ENCODE results near the gene DIP2C.
"Not testable (repeated sequence)": the region's sequence is repeated elsewhere in the genome, so short reads cannot be mapped to it uniquely, and the experiment has no call there.

Gene DIP2C

DNA sequence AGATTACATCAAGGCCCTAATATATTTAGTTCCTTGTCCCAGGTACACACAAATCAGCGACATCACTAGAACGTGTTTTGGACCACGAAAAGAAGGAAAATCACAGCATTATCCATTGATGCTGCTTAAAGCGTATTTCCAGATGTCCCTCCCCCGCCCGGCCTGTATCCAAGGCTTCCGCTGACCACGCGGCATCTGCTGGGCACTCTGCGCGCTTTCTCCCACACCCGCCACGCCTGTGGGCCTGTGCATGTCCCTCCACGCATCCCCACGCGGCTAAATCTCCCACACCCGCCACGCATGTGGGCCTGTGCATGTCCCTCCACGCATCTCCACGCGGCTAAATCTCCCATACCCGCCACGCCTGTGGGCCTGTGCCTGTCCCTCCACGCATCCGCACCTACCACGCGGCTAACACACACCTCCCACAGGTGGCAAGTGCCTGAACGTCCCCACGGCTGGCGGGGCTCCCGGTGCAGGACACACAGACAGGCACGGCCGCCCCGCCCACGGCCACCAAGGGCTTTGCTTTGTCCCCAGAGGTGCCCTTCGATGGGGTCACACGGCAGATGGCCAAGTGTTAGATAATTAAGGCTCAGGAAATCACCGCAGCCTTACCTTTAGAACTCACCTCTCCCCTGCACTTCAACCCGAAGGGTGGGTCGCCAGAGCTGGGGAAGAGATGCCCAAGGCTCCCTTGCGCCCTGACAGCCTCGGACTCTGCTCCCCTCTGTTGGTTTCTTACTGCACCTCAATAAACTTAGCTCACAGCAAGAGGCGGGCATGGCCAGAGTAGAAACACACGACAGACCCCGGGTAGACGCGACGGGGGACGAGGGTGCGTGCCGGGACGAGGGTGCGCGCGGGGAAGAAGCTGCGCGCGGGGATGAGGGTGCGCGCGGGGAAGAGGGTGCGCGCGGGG is 49.5 kb downstream of the DIP2C start:
- no peak for DNase-seq (ENCODE audit: low spot score)

DNA sequence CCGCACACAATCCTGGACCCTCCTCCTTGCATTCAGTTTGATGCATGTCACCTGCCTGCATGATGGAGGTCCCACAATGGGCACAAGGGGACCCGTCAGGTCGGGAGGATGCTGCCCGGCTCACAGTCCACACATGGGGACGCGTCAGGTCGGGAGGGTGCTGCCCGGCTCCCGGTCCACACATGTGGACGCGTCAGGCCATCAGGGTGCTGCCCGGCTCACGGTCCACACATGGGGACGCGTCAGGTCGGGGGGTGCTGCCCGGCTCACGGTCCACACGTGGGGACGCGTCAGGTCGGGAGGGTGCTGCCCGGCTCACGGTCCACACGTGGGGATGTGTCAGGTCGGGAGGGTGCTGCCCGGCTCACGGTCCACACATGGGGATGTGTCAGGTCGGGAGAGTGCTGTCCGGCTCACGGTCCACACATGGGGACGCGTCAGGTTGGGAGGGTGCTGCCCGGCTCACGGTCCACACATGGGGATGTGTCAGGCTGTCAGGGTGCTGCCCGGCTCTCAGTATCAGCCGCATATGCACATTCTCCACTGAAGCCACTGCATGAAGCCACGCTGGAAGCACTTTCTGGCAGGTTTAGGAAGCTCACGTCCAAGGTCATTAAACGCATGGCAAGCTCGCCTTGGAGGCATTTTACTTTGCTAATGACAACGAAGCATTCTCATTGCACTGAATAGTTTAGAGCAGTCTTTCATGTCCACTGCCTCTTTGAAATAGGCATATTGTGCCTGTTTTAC is 50.3 kb downstream of the DIP2C start:
- DNase-seq (ENCODE audit: low spot score) = no peak

DNA sequence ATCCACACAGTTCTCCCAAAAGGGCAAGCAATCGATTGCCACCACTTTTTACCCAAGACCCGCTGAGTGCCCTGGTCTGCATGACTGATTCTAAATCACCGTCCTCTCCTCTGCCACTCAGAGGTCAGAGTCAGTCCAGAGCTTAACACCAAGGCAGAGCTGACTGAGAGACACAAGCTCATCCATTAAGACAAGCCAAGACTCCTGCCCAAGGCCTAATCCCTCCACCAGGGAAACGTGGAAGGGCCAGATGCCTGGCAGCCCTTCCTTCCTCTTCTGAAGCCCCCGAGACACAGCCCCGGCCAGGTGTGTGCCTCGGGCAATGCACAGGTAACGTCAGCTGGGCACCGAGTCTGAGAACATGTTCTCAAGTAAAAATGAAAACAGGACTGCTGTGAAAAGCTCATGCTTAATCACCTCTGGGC is 51.7 kb downstream of the DIP2C start:
- DNase-seq (ENCODE audit: low spot score) = no peak

DNA sequence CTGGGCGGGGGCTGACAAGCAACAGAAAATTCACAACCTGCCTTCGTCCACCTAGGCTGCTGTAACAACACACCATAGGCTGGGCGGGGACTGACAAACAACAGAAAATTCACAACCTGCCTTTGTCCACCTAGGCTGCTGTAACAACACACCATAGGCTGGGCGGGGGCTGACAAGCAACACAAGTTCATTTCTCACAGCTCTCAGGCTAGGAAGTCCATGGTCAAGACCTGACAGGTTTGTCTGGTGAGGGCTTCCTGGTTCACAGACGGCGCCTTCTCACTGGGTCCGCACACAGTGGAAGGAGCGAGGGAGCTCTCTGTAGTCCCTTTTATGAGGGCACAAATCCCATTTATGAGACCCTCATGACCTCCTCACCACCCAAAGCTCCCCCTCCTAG is 52.2 kb downstream of the DIP2C start:
- DNase-seq (ENCODE audit: low spot score) = no peak

DNA sequence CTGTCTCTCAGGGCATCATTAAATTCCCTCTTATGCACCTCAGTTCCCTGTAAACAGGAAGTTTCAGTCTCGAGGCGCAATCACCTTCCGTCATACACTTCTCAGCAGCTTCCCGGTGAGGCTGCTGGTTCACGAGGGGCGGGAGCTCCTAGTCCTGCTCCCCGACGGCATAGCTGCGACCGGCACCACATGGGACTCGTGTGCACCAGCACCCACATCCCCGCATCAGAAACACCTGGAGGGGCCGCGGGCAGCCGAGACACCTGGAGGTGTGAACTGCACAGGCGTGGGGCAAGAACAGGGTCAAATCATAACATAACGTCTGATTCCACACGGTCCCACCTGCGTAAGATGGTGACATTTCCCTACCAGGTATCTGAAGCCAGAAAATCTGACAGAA is 52.7 kb downstream of the DIP2C start:
- DNase-seq (ENCODE audit: low spot score) = no peak

DNA sequence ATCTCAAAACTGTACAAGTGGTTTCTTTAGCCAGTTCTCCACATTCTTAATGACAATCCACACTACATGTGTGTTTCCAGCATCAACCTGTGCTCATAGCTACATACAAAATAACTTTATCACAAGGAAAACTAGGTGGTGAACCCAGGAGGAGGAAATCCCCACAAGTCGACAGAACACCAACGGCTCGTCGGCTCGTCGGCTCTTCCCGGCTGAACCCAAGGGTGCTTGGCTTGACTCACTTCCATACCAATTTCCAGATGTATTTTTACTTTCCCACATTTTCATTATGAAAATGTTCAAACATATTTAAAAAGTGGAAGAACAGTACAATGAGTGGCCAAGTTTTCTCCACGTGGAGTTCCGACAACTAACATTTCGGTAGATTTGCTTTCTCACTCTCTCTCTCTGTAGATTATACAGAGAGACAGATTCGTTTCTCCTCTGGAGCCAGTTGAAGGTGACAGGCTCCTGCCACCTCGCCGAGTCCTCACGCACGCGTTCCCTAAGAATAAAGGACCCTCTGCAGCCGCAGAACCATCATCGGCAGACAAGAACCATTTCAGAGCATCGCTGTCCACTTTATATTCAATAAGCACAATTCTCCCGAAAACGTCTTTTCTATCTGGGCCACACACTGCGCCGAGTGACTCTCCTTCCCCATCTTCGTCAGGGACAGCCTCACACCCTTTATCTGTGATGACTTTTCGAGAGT is 53.3 kb downstream of the DIP2C start:
- DNase-seq (ENCODE audit: low spot score) = no peak

DNA sequence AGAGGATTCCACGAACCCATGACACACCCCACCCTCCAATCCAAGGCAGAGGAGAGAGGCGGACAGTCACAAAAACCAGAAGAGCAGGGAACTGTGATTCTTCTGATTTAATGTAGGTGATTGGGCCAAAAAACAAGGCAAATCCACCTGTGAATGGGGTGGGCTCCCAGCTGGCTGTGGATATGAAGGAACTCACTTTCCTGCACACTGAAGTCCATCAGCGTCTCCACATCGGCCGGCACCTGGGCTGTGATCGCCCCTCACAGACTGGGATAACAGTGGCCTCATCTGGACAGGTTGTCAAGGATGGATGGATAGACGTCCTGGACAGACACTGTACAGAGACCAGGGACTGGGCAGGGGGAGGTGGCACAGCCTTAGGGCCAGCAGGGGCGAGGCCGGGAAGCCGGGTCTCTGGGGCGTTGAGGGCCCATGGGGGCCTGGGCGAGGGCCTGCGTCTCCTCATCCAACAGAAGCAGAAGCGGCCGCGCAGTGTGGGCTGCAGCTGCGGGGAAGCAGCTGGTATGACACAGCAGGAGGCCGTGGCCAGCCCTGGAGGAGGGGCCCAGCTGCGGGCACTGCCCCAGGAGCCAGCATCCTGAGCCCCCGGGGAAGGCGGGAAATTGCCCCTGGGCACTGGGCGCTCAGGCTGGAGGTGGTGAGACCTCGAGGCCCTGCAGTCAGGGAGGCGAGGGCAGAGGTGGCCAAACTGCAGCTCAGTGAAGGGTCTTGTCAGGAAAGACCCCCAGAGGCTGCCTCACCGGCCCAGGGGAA is 54.2 kb downstream of the DIP2C start:
- DNase-seq (ENCODE audit: low spot score) = no peak

DNA sequence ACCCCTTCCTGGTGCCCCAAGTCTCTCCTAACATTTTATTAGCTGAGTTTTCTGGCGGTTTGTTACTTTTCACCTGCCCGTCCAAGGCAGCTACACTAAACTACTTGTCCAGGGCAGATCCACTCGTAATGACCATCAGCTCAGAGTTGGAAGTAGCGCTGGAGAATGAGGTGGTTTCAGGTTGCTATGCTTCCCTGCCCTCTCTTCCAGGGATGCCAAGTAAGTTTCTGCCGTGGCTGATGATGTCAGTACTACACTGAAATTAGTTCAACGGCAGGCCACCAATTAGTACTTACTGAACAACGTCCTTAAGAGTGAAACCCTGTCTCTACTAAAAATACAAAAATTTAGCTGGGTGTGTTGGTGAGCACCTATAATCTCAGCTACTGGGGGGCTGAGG is 55.2 kb downstream of the DIP2C start:
- peak; percentile 67 for DNase-seq (ENCODE audit: low spot score)

DNA sequence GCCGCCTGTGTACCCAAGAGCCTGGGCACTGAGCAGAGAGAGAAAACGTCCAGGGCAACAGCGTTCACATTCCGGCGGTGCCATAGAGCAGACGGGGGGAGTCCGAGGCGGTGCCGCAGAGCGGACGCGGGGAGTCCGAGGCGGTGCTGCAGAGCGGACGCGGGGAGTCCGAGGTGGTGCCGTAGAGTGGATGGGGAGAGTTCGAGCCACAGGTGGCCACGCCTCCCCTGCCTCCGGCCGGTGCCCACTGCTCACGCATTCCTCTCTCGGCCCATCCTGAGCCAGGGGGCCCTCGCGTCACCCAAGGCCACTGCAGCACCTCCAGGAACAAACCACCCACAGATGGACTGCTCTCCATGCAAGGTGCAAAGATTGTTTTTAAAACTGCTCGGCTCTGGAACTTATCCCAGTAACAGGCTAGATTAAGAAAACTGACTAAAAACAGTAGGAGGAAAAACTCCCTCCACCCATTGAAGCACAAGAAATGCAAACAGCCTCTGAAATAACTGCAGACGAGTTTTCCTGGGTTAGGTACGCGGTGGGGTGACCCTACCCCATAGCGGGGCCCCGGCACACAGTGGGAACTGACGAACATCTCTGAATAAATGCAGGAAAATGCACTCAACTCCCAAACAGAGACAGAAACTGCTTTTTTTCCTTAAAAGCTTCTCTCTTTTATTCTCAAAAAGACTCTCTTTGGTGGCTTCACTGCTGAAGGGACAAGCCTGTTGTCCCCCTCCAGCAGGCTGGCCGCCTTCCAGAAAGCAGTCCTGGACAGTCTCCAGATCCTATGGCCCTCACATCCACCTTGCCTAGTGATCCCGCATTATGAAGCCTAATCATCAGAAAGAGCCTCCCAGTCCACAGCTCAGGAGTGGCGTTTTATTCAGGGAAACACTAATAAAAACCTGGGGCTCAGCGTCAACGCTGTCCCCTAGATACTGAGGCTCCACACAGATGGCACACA is 55.9 kb downstream of the DIP2C start:
- peak; percentile 55 for DNase-seq (ENCODE audit: low spot score)

DNA sequence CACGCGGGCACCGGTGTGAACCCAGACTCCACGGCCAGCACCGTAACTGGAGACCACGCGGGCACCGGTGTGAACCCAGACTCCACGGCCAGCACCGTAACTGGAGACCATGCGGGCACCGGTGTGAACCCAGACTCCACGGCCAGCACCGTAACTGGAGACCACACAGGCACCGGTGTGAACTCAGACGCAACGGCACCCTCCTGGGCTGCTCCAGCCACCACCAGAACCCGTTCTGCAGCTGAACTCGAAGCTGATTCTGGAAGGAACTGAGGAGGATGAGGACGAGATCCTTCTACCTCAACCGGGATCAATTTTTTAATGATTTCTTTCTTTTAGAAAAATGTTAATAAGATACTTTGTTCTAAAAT is 56.7 kb downstream of the DIP2C start:
- not testable (repeated sequence) for DNase-seq (ENCODE audit: low spot score)

DNA sequence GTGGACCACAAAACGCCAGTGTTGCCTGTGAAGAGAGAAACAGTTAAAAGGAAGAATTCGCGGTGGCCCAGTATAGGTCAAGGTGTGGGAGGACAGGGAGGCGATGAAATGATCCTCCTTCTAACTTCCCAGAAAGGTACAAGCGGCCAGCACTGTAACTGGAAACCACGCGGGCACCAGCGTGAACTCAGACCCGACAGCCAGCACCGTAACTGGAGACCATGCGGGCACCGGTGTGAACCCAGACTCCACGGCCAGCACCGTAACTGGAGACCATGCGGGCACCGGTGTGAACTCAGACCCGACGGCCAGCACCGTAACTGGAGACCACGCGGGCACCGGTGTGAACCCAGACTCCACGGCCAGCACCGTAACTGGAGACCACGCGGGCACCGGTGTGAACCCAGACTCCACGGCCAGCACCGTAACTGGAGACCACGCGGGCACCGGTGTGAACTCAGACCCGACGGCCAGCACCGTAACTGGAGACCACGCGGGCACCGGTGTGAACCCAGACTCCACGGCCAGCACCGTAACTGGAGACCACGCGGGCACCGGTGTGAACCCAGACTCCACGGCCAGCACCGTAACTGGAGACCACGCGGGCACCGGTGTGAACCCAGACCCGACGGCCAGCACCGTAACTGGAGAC is 57.2 kb downstream of the DIP2C start:
- not testable (repeated sequence) for DNase-seq (ENCODE audit: low spot score)

DNA sequence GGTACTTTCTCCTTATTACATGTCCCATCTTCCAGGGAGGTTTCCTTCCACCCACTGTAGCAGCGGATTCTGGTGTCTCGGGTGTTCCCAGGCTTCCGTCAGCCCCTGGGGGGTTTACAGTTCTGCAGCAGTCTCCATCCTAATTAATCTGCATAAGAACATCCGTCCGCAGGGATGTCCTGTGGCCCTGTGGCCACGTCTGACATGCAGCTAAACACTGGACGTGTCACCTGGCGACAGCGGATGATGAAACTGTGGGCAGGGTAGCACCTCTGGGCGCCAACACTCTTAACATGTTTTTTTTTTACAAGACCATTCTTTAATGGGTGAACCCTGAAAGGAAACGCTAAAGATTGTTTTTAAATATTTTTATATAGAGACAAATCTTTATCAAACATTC is 58.2 kb downstream of the DIP2C start:
- no peak for DNase-seq (ENCODE audit: low spot score)

DNA sequence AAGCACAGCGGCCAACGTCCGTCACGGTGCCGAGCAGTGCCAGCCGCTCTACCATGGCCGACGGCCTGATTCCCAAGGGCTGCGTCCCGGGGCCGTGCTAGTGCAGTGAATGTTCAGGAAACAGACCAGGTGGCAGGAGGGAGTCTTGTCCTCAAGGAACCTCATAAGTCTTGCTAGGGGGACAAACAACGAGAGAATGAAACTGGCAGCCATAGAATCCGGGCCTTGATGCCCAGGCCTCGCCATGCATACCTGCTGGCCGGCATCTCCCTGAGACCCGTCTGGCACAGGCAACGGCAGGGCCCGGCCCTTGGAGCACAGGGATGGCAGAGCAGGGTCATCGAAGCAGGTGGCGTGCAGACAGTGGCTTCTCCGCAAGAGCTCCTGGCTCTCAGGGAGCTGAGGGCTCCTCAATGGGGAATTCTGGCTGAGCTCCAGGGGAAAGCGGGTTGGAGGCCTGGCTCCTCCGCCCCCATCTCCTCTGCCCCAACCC is 58.8 kb downstream of the DIP2C start:
- DNase-seq (ENCODE audit: low spot score) = no peak

DNA sequence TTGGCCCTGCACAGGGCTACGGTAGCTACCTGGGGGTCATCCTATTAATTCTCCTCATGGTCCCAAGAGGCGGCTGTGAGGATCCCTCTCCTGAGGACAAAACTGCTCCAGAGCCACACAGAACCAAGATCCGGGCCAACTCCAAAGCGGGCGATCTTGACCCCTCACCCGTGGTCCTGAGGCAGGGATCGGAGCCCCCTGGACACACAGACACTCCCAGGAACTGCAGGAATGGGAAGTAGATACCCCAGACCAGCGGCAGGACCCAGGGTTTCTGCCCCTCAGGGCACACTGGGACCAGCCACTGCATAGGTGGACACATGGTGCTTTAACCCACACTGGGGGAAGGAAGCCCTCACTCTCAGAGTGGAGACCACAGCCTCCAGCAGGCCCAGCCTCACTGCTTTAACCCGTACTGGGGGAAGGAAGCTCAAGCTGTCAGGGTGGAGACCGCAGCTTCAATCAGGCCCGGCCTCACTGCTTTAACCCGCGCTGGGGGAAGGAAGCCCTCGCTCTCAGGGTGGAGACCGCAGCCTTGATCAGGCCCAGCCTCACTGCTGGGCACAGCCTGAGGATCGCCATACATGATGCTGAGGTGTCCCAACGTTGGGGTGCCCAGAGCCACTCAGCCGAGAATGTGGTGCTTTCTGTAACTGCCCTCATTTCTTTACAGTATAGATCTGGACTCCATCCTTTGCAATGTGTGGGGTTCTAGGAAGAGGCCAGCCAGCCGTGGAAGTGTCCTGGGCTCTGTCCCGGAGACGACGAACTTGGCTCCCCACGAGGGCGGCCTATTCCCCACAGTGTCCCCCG is 60.1 kb downstream of the DIP2C start:
- DNase-seq (ENCODE audit: low spot score) = no peak

DNA sequence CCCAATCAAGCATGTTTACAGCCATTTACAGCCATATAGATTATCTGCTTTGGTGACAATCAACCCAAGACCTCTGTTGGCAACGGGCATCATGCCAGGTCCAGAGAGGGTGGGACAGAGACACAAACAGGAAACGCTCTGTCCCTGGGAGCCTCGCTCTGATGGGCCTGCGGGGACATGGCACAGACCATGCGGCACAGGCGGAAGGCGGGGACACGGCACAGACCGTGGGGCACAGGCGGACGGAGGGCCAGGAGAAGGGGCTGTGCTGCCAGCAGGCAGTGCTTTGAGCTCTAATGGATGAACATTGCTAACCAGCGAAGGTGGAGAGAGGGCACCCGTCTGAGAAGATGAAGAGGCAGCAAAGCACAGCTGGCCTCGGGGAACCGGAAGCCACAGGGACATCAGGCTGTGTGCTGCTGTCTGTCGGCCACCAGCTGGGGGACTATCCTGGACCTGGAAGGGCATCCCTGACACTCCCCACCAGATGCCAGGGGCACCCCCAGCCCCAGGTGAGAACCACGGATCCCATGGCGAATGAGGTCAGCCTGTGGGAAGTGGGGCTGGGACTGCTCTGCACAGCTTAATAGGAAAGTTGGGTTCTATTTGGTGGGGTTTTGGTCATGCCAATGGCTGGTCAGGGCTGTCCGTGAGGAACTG is 61.0 kb downstream of the DIP2C start:
- DNase-seq (ENCODE audit: low spot score) = no peak

DNA sequence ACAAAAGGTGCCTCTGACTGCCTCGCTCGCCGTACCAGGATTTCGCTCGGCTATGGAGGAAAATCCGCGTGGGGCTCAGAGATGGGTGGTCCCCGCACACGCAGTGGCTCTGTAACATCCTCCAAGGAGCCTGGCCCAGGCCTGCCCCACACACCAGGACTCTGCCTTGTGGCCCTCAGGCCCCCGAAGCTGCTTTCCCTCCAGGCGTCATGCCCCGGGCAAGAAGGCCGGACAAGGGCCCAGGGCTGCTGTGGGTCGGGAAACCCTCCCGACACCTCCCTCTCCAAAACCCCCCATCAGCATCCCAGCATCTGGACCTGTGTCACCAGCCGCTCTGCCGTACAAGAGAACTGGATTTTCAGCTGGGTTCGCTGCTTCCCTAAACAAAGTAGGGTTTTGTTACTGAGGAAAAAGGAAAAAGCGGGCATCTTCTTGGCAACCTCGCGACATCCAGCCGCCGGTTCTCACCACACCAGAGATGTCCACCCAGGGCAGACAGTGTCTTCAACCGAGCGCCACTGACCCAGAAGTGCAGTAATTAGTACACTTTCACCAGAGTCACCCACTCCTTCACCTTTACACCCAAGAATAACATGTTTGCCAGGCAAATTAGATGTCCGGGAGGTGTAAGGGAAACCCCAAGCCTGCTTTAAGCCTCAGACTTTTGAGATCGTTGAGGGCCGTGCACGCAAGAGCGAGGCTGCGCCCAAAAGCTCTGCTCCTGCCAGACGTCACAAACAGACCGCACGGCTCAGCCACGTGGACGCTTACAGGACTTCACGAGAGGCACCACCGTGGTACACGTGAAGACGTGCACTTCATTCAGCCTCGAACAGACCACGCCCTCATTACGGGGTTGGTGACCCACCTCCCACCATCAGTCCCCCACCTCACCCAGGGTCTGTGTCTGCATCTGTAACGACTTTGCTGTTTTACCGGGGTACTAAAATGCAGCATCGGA is 62.2 kb downstream of the DIP2C start:
- no peak for DNase-seq (ENCODE audit: low spot score)

Measured in kidney tubule cell (primary cell).